ENCODE results near the gene TBC1D22B.

The TBC1D22B gene

GRCh38 chr6:37241131-37241530, 16.4 kb upstream of the TBC1D22B start:
- DNase-seq, result no peak

- DNase-seq, result no peak
These were observed 15.7 kb upstream of the TBC1D22B start for GRCh38 chr6:37241775-37242428.

GRCh38 chr6:37242429-37243052, 15.0 kb upstream of the TBC1D22B start:
- no peak for DNase-seq

GRCh38 chr6:37243131-37243815, 14.3 kb upstream of the TBC1D22B start:
- no peak for DNase-seq

- no peak for DNase-seq
These were observed 13.7 kb upstream of the TBC1D22B start for GRCh38 chr6:37243816-37244370.

- DNase-seq, result no peak
These were observed 12.9 kb upstream of the TBC1D22B start for GRCh38 chr6:37244430-37245310.

- DNase-seq, result no peak
These were observed 6.3 kb upstream of the TBC1D22B start for GRCh38 chr6:37251211-37251780.

GRCh38 chr6:37253486-37254007, 4.0 kb upstream of the TBC1D22B start:
- DNase-seq, result no peak

- DNase-seq, result no peak
These were observed 2.7 kb upstream of the TBC1D22B start for GRCh38 chr6:37254881-37255280.

GRCh38 chr6:37256692-37257319, 766 bp upstream of the TBC1D22B start:
- no peak for DNase-seq

GRCh38 chr6:37257320-37257633, 295 bp upstream of the TBC1D22B start:
- DNase-seq, result no peak

GRCh38 chr6:37258405-37259105, 983 bp downstream of the TBC1D22B start:
- peak; percentile 6 for DNase-seq

- peak; percentile 74 for DNase-seq
These were observed 1.6 kb downstream of the TBC1D22B start for GRCh38 chr6:37259191-37259590.

GRCh38 chr6:37260040-37260439, 2.5 kb downstream of the TBC1D22B start:
- peak; percentile 17 for DNase-seq

- DNase-seq, result no peak
These were observed 2.9 kb downstream of the TBC1D22B start for GRCh38 chr6:37260444-37260843.

GRCh38 chr6:37261198-37261597, 3.6 kb downstream of the TBC1D22B start:
- no peak for DNase-seq

GRCh38 chr6:37262446-37263026, 5.0 kb downstream of the TBC1D22B start:
- DNase-seq, result no peak

- no peak for DNase-seq
These were observed 7.4 kb downstream of the TBC1D22B start for GRCh38 chr6:37265001-37265400.

- no peak for DNase-seq
These were observed 8.3 kb downstream of the TBC1D22B start for GRCh38 chr6:37265860-37266259.

- DNase-seq, result no peak
These were observed 11.5 kb downstream of the TBC1D22B start for GRCh38 chr6:37269105-37269504.

All from CD4-positive, alpha-beta T cell treated with Interleukin-21 for 1 hour (primary cell).